Measurements from ENCODE around the gene POLN.
A peak's percentile ranks its signal among the peaks of the same experiment; 100 is the strongest.

Gene POLN

DNA sequence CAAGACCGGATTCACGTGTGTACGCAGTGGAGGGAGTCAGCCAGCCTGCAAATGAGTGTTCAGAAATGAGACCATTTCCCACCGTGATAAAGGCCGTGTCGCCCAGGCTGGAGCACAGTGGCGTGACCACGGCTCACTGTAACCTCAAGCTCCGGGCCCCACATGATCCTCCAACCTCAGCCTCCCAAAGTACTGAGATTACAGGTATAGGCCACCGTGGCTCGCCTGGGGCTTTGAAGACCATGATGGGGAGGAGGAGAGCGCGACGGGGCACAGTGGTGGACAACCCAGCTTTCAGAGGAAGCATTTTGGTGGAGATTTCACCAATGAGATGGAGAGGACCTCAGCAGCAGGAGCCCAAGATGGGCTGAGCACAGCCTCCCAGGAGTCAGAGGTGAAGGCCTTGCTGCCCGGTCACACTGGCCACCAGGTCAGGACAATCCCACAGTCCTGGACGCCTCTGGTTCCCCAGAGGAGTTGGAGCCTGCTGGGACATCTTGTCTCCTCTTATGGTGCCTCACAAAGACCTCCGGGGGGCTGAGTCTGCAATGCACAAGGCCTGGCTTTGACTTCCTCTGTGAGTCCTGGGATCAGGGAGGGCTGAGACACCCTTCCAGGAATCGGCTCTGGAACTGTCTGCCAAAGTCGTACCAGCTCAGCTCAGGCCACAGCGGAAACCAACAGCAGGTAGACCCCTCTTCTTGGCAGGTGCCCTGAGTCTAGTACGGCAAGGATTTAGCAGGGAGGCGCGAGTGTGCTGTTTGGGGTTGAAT is 42.4 kb upstream of the POLN start:
- ATAC-seq, result no peak

DNA sequence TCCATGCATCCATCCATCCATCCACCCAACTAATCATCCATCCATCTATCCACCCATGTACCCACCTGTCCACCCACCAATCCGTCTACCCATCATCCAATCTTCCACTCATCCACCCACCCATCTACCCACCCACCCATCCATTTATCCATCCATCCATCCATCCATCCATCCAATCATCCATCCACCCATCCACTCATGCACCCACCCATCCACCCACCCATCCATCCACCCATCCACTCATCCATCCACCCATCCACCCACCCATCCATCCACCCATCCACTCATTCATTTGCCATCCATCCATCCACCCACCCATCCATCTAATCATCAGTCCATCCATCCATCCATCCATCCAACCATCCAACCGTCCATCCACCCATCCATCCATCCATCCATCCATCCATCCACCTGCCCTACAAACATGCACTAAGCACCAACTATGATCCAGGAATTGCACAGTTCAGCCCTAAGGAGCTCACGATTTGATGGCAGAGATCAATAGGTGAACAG is 41.3 kb upstream of the POLN start:
- TF ChIP-seq, protein P1, sequence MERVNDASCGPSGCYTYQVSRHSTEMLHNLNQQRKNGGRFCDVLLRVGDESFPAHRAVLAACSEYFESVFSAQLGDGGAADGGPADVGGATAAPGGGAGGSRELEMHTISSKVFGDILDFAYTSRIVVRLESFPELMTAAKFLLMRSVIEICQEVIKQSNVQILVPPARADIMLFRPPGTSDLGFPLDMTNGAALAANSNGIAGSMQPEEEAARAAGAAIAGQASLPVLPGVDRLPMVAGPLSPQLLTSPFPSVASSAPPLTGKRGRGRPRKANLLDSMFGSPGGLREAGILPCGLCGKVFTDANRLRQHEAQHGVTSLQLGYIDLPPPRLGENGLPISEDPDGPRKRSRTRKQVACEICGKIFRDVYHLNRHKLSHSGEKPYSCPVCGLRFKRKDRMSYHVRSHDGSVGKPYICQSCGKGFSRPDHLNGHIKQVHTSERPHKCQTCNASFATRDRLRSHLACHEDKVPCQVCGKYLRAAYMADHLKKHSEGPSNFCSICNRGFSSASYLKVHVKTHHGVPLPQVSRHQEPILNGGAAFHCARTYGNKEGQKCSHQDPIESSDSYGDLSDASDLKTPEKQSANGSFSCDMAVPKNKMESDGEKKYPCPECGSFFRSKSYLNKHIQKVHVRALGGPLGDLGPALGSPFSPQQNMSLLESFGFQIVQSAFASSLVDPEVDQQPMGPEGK (CRISPR knock-in tag; IDR thresholded peaks at IDR 0.05; ENCODE audit: borderline replicate concordance), result no peak
- no peak for TF ChIP-seq ZFP3 (CRISPR knock-in tag; IDR thresholded peaks at IDR 0.05)
- ATAC-seq, result no peak

More for the DNA sequence above, 42.4 kb upstream of the POLN start:
- no peak for TF ChIP-seq SNAI2 (CRISPR knock-in tag; IDR thresholded peaks at IDR 0.05)
- TF ChIP-seq ZNF8 (CRISPR knock-in tag; IDR thresholded peaks at IDR 0.05), result no peak
- TF ChIP-seq, protein P2, sequence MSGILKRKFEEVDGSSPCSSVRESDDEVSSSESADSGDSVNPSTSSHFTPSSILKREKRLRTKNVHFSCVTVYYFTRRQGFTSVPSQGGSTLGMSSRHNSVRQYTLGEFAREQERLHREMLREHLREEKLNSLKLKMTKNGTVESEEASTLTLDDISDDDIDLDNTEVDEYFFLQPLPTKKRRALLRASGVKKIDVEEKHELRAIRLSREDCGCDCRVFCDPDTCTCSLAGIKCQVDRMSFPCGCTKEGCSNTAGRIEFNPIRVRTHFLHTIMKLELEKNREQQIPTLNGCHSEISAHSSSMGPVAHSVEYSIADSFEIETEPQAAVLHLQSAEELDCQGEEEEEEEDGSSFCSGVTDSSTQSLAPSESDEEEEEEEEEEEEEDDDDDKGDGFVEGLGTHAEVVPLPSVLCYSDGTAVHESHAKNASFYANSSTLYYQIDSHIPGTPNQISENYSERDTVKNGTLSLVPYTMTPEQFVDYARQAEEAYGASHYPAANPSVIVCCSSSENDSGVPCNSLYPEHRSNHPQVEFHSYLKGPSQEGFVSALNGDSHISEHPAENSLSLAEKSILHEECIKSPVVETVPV (CRISPR knock-in tag; IDR thresholded peaks at IDR 0.05), result no peak
- TF ChIP-seq, protein P3, sequence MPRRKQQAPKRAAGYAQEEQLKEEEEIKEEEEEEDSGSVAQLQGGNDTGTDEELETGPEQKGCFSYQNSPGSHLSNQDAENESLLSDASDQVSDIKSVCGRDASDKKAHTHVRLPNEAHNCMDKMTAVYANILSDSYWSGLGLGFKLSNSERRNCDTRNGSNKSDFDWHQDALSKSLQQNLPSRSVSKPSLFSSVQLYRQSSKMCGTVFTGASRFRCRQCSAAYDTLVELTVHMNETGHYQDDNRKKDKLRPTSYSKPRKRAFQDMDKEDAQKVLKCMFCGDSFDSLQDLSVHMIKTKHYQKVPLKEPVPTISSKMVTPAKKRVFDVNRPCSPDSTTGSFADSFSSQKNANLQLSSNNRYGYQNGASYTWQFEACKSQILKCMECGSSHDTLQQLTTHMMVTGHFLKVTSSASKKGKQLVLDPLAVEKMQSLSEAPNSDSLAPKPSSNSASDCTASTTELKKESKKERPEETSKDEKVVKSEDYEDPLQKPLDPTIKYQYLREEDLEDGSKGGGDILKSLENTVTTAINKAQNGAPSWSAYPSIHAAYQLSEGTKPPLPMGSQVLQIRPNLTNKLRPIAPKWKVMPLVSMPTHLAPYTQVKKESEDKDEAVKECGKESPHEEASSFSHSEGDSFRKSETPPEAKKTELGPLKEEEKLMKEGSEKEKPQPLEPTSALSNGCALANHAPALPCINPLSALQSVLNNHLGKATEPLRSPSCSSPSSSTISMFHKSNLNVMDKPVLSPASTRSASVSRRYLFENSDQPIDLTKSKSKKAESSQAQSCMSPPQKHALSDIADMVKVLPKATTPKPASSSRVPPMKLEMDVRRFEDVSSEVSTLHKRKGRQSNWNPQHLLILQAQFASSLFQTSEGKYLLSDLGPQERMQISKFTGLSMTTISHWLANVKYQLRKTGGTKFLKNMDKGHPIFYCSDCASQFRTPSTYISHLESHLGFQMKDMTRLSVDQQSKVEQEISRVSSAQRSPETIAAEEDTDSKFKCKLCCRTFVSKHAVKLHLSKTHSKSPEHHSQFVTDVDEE (CRISPR knock-in tag; IDR thresholded peaks at IDR 0.05), result no peak

DNA sequence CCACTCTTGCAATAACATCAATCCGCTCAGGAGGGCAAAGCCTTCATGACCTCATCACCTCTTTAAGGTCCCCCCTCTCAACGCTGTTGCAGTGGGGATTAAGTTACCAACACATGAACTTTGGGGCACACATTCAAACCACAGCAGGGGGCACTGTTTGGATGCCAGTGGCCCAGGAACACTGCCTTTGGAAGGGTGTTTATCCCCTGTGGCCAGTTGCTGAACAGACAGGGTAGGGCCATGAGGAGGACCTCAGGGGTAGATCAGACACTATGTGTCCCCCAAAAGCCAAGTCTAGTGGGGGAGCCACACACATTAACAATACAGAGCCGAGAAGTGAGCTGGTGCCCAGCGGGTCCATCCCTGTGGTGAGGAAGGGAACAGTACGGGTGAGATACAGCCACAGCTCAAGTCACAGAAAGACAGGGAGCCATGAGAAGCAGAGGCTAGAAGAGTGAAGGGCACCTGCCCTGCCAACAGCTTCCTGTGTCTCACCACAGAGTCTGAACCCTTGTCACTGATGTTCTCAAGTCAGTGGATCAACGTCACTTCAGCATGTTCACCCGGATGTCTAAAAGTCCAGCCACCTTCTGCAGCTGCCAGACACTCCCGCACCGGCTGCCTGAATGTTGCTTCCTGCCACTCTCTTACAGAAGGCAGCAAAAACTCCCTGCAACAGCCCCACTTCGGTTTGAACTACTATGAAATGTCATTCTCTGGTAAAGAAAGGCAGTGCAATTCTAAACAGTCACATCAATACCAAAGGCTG is 39.8 kb upstream of the POLN start:
- no peak for TF ChIP-seq SNAI2 (CRISPR knock-in tag; IDR thresholded peaks at IDR 0.05)
- TF ChIP-seq CSDC2 (CRISPR knock-in tag; IDR thresholded peaks at IDR 0.05), result no peak
- TF ChIP-seq GLIS3 (CRISPR knock-in tag; IDR thresholded peaks at IDR 0.05), result no peak
- TF ChIP-seq ESRRG (CRISPR knock-in tag; IDR thresholded peaks at IDR 0.05), result no peak
- TF ChIP-seq OSR1 (CRISPR knock-in tag; IDR thresholded peaks at IDR 0.05), result no peak
- no peak for TF ChIP-seq TOX (CRISPR knock-in tag; IDR thresholded peaks at IDR 0.05; ENCODE audit: borderline replicate concordance)
- peak; percentile 47; the same call in 1 of the 3 replicates for ATAC-seq

DNA sequence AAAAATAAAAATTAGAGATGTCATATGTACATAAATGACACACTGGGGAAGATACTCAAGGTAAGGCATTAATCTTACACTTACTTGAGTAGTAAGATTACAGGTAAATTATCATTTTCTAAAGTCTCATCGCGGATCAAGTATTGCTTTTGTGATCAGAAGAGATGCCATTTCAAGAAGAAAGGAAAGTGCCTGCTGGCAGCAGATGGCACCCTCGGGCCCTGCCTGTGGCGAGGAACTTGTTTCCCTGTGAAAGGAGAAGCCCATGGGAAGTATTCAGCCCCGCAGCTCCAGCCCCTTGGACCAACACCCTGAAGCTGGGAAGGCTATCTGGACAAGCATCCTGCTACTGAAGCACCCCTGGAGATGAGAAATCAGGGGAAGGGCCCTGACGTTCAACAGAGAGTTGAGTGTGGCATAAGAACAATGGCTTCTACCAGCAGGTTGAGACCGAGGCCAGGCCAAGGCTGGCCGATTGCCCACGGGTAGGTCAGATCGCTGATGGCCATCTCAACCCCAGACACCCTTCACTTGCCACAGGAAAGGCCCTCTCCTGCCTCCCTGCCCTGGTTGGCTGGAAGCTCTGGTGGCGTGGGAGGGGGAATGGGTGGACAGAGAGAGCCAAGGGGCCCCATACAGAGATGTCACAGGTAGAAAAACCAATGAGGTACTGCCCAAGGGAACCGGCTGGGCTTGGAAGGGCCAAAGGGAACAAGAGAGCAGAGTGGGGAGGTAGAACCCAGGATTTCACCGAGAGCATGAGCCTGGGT is 38.8 kb upstream of the POLN start:
- 0 out of 3 replicates have a peak, but pooled peaks have one; percentile 25 for ATAC-seq
- TF ChIP-seq OSR1 (CRISPR knock-in tag; IDR thresholded peaks at IDR 0.05), result no peak
- TF ChIP-seq, protein P3 (CRISPR knock-in tag; IDR thresholded peaks at IDR 0.05), result no peak
- TF ChIP-seq, protein P2 (CRISPR knock-in tag; IDR thresholded peaks at IDR 0.05), result no peak
- TF ChIP-seq CSDC2 (CRISPR knock-in tag; IDR thresholded peaks at IDR 0.05), result no peak
- no peak for TF ChIP-seq TCF4 (CRISPR knock-in tag; IDR thresholded peaks at IDR 0.05; ENCODE audit: borderline replicate concordance)
- TF ChIP-seq ZFP3 (CRISPR knock-in tag; IDR thresholded peaks at IDR 0.05), result no peak
- TF ChIP-seq ZFP30 (CRISPR knock-in tag; IDR thresholded peaks at IDR 0.05), result no peak
- TF ChIP-seq RARB (CRISPR knock-in tag; IDR thresholded peaks at IDR 0.05), result no peak
- TF ChIP-seq, protein P1 (CRISPR knock-in tag; IDR thresholded peaks at IDR 0.05; ENCODE audit: borderline replicate concordance), result no peak
- TF ChIP-seq ZC3H10 (CRISPR knock-in tag; IDR thresholded peaks at IDR 0.05), result no peak
- no peak for TF ChIP-seq TOX (CRISPR knock-in tag; IDR thresholded peaks at IDR 0.05; ENCODE audit: borderline replicate concordance)
- TF ChIP-seq, protein P4, sequence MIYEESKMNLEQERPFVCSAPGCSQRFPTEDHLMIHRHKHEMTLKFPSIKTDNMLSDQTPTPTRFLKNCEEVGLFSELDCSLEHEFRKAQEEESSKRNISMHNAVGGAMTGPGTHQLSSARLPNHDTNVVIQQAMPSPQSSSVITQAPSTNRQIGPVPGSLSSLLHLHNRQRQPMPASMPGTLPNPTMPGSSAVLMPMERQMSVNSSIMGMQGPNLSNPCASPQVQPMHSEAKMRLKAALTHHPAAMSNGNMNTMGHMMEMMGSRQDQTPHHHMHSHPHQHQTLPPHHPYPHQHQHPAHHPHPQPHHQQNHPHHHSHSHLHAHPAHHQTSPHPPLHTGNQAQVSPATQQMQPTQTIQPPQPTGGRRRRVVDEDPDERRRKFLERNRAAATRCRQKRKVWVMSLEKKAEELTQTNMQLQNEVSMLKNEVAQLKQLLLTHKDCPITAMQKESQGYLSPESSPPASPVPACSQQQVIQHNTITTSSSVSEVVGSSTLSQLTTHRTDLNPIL (CRISPR knock-in tag; IDR thresholded peaks at IDR 0.05; ENCODE audit: low read depth), result no peak
- TF ChIP-seq GLIS3 (CRISPR knock-in tag; IDR thresholded peaks at IDR 0.05), result no peak
- no peak for TF ChIP-seq ISL1 (CRISPR knock-in tag; IDR thresholded peaks at IDR 0.05)

Data from SK-N-SH treated with all-trans-retinoic acid at 6 μM for 48 hours (cell line).